Prostate gland (tissue), 2 donors: Measurements from ENCODE around the gene COA8.

Experiments used
- POLR2AphosphoS5 ChIP-seq: sonication (generic); formaldehyde crosslinking; IDR thresholded peaks from one replicate; pipeline ENCODE4 v1.6.1; 2017; ENCODE audit warnings: antibody characterized with exemption
- TF ChIP-seq, protein P1 (sequence below), 4 experiments: fragments of 200-600 bp in 2 of 4; fragments of 450-650 bp in 2 of 4; sonication (generic) in 2 of 4; IDR thresholded peaks; 1 replicate in 3 of 4; 2 replicates in 1 of 4; pipeline ENCODE4 v1.5.1; 2016 to 2019; ENCODE audit warnings: antibody characterized with exemption in 4 of 4, mild to moderate bottlenecking in 2 of 4, moderate library complexity in 2 of 4

DNA sequence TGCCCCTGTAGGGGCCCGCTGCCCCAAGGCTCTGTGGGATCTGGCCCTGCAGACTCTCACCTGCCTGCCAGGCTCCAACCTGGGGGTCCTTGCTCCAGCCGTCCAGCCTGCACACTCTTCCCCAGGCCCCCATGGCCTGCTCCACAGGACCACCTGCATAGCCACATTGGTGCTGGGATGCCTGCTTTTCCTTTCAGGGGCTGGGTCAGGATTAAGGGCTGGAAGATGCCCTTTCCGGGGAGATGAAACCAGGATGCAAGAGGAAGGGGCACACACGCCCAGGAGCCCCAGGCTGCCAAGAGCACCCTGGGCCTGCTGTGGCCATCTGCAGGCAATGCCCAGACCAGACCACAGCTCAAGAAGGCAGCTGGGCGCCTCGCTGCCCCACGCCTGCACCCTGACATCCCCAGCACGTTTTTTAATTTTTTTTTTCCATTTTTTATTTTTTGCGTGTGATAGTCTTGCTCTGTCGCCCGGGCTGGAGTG is 15.3 kb upstream of the COA8 start:
- TF ChIP-seq, protein P1, sequence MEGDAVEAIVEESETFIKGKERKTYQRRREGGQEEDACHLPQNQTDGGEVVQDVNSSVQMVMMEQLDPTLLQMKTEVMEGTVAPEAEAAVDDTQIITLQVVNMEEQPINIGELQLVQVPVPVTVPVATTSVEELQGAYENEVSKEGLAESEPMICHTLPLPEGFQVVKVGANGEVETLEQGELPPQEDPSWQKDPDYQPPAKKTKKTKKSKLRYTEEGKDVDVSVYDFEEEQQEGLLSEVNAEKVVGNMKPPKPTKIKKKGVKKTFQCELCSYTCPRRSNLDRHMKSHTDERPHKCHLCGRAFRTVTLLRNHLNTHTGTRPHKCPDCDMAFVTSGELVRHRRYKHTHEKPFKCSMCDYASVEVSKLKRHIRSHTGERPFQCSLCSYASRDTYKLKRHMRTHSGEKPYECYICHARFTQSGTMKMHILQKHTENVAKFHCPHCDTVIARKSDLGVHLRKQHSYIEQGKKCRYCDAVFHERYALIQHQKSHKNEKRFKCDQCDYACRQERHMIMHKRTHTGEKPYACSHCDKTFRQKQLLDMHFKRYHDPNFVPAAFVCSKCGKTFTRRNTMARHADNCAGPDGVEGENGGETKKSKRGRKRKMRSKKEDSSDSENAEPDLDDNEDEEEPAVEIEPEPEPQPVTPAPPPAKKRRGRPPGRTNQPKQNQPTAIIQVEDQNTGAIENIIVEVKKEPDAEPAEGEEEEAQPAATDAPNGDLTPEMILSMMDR (IDR thresholded peaks at IDR 0.05), result no peak
- TF ChIP-seq POLR2AphosphoS5, result no peak
